Esophagus muscularis mucosa (tissue), 4 donors: ENCODE results near the gene OR6B1. TPM values are rescaled to one million over a fixed set of nuclear protein-coding genes. Genes with fewer than 3 reads are reported as not detected.

ENCODE experiments used
- DNase-seq: peaks from one replicate; pipeline ENCODE4 v3.0.0-alpha.2; 2017; ENCODE audit errors: extremely low spot score
- H3K27ac ChIP-seq, 4 donors: fragments of 200-600 bp; sonication (generic); replicated peaks in 1 of 4; 1 replicate in 3 of 4; 2 replicates in 1 of 4; pipeline ENCODE4 v1.5.1; 2016 to 2019; ENCODE audit warnings: mild to moderate bottlenecking in 1 of 4
- H3K27me3 ChIP-seq, 4 donors: fragments of 200-600 bp; sonication (generic); one replicate each; pipeline versions ENCODE4 v1.5.1 to v1.6.0; 2016 to 2019
- H3K36me3 ChIP-seq, 4 donors: fragments of 200-600 bp; sonication (generic); one replicate each; pipeline ENCODE4 v1.5.1; 2016 to 2019
- H3K4me1 ChIP-seq, 4 donors: fragments of 200-600 bp; sonication (generic); one replicate each; pipeline ENCODE4 v1.5.1; 2016 to 2019
- H3K4me3 ChIP-seq, 4 donors: fragments of 200-600 bp; sonication (generic); 1 replicate in 2 of 4; 2 replicates in 2 of 4; pipeline ENCODE4 v1.5.1; 2016 to 2019; ENCODE audit warnings: mild to moderate bottlenecking in 4 of 4, moderate library complexity in 1 of 4
- H3K9me3 ChIP-seq, 4 donors: fragments of 200-600 bp; sonication (generic); 1 replicate in 3 of 4; 2 replicates in 1 of 4; pipeline ENCODE4 v1.5.1; 2016 to 2019
- EP300 ChIP-seq: sonication (generic); formaldehyde crosslinking; IDR thresholded peaks from one replicate; pipeline ENCODE4 v1.6.1; 2017; ENCODE audit warnings: antibody characterized with exemption
- POLR2A ChIP-seq: fragments of 450-650 bp; IDR thresholded peaks from one replicate; pipeline ENCODE4 v1.6.1; 2017; ENCODE audit warnings: antibody characterized with exemption, moderate library complexity, mild to moderate bottlenecking, low read depth
- POLR2AphosphoS5 ChIP-seq, 2 donors: sonication (generic); formaldehyde crosslinking; IDR thresholded peaks; one replicate each; pipeline ENCODE4 v1.6.1; 2017; ENCODE audit warnings: antibody characterized with exemption in 2 of 2
- WGBS: methylation state at CpG from one replicate; pipeline ENCODE4 v1.1.5; 2018; 5-methylcytosine and 5-hydroxymethylcytosine counted together
- intact Hi-C: fragments of 100-400 bp; cut with DNase I; formaldehyde crosslinking; loops from one replicate; pipeline ENCODE4 v1.15.1; 2023
- total RNA-seq, 4 donors: library from RNA; depleted of rRNA; stranded (reverse); fragments of >200 nt; gene quantifications; one replicate each; pipeline versions ENCODE4 v1.1.0 to v1.2.1, GENCODE V29; 2016
- TF ChIP-seq, protein P1 (sequence below), 3 experiments: fragments of 200-600 bp in 2 of 3; fragments of 450-650 bp in 1 of 3; sonication (generic) in 2 of 3; IDR thresholded peaks; one replicate each; pipeline ENCODE4 v1.5.1; 2017 to 2019; ENCODE audit warnings: antibody characterized with exemption in 3 of 3, mild to moderate bottlenecking in 2 of 3, moderate library complexity in 1 of 3

Gene OR6B1
- total RNA-seq = not detected

DNA sequence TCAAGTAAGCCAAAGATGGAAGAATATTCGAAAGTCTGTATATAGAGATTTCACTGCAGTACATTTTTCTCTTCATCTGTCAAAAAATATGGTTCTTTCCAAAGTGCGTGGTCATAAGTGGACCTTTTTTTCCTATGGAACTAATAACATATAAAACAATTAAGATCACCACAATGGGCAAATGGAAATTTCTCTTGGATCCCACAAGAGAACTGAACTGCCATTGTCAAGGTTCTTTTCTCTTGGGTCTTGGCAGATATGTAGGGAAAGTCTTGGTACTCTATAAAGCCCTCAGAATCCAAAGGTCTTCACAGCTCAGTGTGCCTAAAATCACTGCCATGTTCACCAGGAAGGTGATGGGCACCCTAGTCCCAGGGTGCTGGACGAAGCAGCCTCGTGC is at the start of gene OR6B1:
OR6B1 (plus strand) TSS at position 301 of the 400 bp plus-strand sequence. CDS start 3,677 bp downstream, outside the sequence.
- intact Hi-C loops = no loop called here
- no peak within 1 kb of the TSS for H3K27ac ChIP-seq
- no peaks in the 10 kb centered on the region for H3K36me3 ChIP-seq
- peaks cover 0 to 4% (median 0%) of the 10 kb centered on the region in 4 donors for H3K4me1 ChIP-seq
- 79% methylated on average over 4 of the region's 4 CpGs for WGBS
- TF ChIP-seq POLR2AphosphoS5 (IDR thresholded peaks at IDR 0.05) (no peak), EP300 (no peak), POLR2A (no peak)
- TF ChIP-seq, protein P1, sequence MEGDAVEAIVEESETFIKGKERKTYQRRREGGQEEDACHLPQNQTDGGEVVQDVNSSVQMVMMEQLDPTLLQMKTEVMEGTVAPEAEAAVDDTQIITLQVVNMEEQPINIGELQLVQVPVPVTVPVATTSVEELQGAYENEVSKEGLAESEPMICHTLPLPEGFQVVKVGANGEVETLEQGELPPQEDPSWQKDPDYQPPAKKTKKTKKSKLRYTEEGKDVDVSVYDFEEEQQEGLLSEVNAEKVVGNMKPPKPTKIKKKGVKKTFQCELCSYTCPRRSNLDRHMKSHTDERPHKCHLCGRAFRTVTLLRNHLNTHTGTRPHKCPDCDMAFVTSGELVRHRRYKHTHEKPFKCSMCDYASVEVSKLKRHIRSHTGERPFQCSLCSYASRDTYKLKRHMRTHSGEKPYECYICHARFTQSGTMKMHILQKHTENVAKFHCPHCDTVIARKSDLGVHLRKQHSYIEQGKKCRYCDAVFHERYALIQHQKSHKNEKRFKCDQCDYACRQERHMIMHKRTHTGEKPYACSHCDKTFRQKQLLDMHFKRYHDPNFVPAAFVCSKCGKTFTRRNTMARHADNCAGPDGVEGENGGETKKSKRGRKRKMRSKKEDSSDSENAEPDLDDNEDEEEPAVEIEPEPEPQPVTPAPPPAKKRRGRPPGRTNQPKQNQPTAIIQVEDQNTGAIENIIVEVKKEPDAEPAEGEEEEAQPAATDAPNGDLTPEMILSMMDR (IDR thresholded peaks at IDR 0.05) = no peak
- no peak for DNase-seq
- H3K27me3 ChIP-seq = no peaks in the 10 kb centered on the region
- no peak within 1 kb of the TSS for H3K4me3 ChIP-seq
- no peaks in the 10 kb centered on the region for H3K9me3 ChIP-seq

DNA sequence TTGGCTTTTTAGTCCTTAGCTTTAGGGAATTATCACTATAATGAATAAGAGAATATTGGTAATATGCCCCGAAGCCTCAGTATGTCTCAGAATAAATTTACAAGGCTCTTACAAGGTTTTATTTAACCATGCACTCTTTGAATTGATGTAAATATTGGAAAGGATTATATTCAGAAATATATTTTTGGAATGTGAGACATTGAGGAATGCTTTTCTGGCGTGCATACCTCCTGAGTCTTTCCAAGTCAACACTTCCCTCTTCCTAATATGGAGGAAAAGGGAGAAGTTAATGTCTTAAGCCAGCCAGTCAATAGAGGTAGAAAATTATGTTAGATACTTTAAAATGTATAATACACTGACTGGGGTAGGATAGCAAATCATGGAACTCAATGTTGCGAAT is 46.7 kb upstream of the OR6B1 start:
- no peaks in the 10 kb centered on the region for H3K27me3 ChIP-seq
- no peak for DNase-seq
- H3K36me3 ChIP-seq = no peaks in the 10 kb centered on the region
- H3K4me1 ChIP-seq = peaks cover 0 to 15% (median 13%) of the 10 kb centered on the region in 4 donors
- no peak overlapping the region for H3K27ac ChIP-seq
- intact Hi-C loops = no loop called here
- WGBS = 37% methylated on average over 3 of the region's 3 CpGs
- no peak overlapping the region for H3K4me3 ChIP-seq
- TF ChIP-seq POLR2AphosphoS5 (IDR thresholded peaks at IDR 0.05) = no peak
- TF ChIP-seq EP300 = no peak
- TF ChIP-seq, protein P1 (IDR thresholded peaks at IDR 0.05) = no peak
- no peak for TF ChIP-seq POLR2A
- H3K9me3 ChIP-seq = no peaks in the 10 kb centered on the region

DNA sequence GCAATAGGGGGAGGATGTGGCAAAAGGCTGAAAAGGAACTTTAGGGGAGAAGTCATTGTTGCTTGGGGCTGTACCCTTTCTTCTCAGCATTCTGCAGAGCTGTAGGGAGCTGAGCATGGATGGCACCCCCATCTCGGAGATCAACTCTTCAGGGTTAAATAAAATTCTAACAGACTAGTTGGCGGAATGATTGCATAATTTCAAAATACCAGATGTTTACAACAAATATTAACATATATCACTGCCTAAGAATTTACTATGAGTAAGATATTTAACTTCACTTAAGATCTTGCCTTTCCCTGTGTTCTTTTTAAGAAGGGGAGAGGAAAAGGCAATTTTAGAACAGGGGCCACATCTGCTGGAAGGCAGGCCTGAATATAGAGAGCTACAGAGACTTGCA is 46.0 kb upstream of the OR6B1 start:
- DNase-seq = no peak
- WGBS = 73% methylated on average over 2 of the region's 2 CpGs
- no peaks in the 10 kb centered on the region for H3K27me3 ChIP-seq
- no peak for TF ChIP-seq EP300
- no peak for TF ChIP-seq POLR2A
- peaks cover 0 to 15% (median 13%) of the 10 kb centered on the region in 4 donors for H3K4me1 ChIP-seq
- no peaks in the 10 kb centered on the region for H3K9me3 ChIP-seq
- H3K4me3 ChIP-seq = no peak overlapping the region
- H3K27ac ChIP-seq = no peak overlapping the region
- intact Hi-C loops = no loop called here
- no peaks in the 10 kb centered on the region for H3K36me3 ChIP-seq

DNA sequence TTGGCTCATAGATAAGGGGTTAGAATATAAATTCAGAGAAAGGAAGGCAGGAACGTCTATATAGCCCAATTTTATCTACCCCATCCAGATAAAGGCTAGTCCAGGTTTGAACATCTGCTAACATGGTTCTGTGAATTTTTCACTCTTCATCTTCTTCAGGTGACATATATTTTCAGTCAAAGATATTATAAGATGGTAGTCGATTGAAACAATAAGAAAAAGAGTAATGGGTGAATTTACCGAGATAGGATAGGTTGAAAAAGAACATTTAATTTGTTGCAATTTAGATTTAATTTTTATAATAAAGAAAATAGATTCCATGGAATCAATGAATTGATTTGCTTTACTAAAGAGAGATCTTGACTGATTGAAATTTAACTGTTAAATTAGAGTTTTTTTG is 45.6 kb upstream of the OR6B1 start, which contains the start of gene OR2F1:
OR2F1 (plus strand) TSS at position 301 of the 400 bp plus-strand sequence. CDS start 5,127 bp downstream, outside the sequence.
- no peak for DNase-seq
- H3K9me3 ChIP-seq = no peaks in the 10 kb centered on the region
- H3K4me3 ChIP-seq = no peak within 1 kb of the TSS
- H3K27ac ChIP-seq = no peak within 1 kb of the TSS
- intact Hi-C loops = no loop called here
- TF ChIP-seq POLR2A (no peak), EP300 (no peak), POLR2AphosphoS5 (IDR thresholded peaks at IDR 0.05) (no peak)
- TF ChIP-seq, protein P1 (IDR thresholded peaks at IDR 0.05) = no peak
- H3K27me3 ChIP-seq = no peaks in the 10 kb centered on the region
- peaks cover 0 to 15% (median 13%) of the 10 kb centered on the region in 4 donors for H3K4me1 ChIP-seq
- no peaks in the 10 kb centered on the region for H3K36me3 ChIP-seq
- WGBS = 88% methylated on average over 3 of the region's 3 CpGs

DNA sequence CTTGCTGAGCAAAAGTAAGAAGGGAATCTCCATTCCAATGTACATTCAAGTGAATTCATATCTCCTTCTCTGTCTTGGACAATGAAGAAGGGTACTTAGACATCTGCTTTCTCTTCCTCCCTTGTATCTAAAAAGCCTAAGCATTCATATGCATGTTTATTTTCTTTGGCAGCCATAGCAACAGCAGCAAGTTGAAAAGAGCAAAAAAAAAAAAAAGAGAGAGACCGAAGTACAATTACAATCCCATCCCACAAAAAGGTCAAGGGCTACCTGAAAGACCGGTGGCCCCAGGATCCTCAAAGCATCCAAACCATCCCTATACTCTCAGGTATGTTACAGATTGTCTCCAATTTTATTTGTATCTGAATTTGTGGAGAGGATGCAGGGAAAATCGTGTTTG is 41.3 kb upstream of the OR6B1 start:
- Histone ChIP-seq H3K36me3 (no peaks in the 10 kb centered on the region), H3K9me3 (no peaks in the 10 kb centered on the region), H3K27me3 (no peaks in the 10 kb centered on the region), H3K4me1 (peaks cover 0 to 4% (median 3%) of the 10 kb centered on the region in 4 donors), H3K4me3 (no peak overlapping the region), H3K27ac (no peak overlapping the region)
- no peak for DNase-seq
- TF ChIP-seq, protein P1 (IDR thresholded peaks at IDR 0.05) = no peak
- TF ChIP-seq POLR2AphosphoS5 (IDR thresholded peaks at IDR 0.05) (no peak), EP300 (no peak), POLR2A (no peak)
- WGBS = 47% methylated on average over 3 of the region's 3 CpGs
- intact Hi-C loops = no loop called here
